ENCODE measurements around the gene ZNF579.

ZNF579 gene

DNA sequence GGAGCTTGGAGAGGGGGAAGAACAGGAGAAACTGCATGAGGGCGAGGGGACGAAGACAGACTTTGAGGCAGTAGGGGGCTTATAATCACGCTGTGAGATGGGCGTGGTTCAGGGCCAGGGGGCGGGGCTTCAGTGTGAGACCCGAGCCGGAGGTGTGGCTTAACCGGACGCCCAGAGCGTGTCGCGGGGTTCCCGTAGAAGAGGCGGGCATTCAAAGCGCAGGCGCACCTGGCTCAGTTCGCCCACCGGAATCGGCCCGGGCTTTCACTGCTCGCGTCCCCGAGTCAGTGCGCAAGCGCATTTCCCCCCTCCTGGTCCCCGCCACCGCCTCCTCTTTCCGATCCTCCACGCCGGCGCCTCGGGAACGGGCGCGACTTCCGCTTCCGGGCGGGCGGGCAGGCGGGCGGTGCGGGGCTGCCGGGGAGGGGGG lies 24.6 kb upstream of the ZNF579 start:
- peak overlapping the region; percentile 94 to 95 for H3K4me3 Mint-ChIP-seq
- peak; percentile 79 to 84 for ATAC-seq (replicated peaks)
- H3K4me1 Mint-ChIP-seq, result peaks cover 50 to 68% of the 10 kb centered on the region in 2 donors
- no peaks in the 10 kb centered on the region for H3K27me3 Mint-ChIP-seq
- peak overlapping the region; percentile 99 for H3K27ac Mint-ChIP-seq
- peak; percentile 99 for DNase-seq
- peaks cover 20 to 37% of the 10 kb centered on the region in 2 donors for H3K36me3 Mint-ChIP-seq
- H3K9me3 Mint-ChIP-seq, result peaks cover 0 to 2% of the 10 kb centered on the region in 2 donors

DNA sequence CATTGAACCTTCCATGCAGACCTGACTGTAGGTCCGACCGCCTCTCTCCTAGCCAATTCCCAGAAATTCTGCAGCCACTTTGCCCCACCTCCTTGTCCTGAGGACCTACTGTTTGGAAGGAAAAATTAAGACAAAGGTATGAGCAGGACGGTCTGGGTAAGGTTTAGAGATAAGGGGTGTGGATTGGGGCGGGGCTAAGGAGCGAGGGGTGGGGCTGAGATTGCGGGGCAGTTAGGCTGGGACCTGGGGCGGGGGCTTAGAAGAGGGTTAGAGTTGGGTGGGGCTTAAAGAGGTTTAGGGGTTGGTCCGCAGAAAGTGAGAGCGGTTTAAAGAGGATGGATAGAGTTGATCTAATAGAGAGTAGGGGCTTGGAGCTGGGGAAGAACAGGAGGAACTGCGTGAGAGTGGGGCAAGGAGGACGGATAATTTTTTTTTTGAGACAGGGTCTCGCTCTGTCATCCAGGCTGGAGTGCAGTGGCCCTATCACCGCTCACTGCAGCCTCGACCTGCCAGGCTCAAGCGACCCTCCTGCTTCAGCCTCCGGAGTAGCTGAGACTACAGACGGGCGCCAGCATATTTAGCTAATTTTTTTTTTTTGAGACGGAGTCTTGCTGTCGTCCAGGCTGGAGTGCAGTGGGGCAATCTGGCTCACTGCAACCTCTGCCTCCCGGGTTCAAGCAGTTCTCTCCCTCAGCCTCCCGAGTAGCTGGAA lies 23.1 kb upstream of the ZNF579 start:
- ATAC-seq (replicated peaks), result no peak
- H3K36me3 Mint-ChIP-seq, result peaks cover 12 to 29% of the 10 kb centered on the region in 2 donors
- H3K9me3 Mint-ChIP-seq, result peaks cover 3% of the 10 kb centered on the region in 2 donors
- H3K4me3 Mint-ChIP-seq, result peak overlapping the region; percentile 94 to 95
- no peak for DNase-seq
- H3K27ac Mint-ChIP-seq, result peak overlapping the region; percentile 99
- no peaks in the 10 kb centered on the region for H3K27me3 Mint-ChIP-seq
- H3K4me1 Mint-ChIP-seq, result peaks cover 44 to 61% of the 10 kb centered on the region in 2 donors

DNA sequence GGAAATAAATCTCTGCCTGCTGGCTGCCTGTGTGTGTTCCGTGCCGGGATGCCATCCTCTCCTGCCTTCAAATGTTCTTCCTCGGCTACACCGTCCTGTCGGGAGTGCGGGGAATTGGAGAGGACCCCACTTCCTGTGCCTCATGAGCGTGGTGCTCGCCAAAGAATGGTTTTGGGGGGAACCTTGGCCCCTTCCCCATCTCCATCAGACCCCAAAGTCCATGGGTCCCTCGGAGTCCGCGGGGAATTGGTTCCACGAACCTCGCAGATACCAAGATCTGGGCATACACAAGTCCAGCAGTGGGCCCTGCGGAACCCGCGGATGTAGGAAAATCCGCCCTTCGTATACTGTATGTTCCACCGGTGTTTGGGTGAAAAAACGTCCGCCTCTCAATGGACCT lies 22.5 kb upstream of the ZNF579 start:
- Mint-ChIP-seq H3K27me3 (no peaks in the 10 kb centered on the region), H3K4me3 (peak overlapping the region in 1 of 2 donors; percentile 62), H3K9me3 (peaks cover 5% of the 10 kb centered on the region in 2 donors), H3K4me1 (peaks cover 44 to 61% of the 10 kb centered on the region in 2 donors), H3K27ac (peak overlapping the region; percentile 70), H3K36me3 (peaks cover 16 to 33% of the 10 kb centered on the region in 2 donors)
- no peak for DNase-seq
- ATAC-seq (replicated peaks), result no peak

DNA sequence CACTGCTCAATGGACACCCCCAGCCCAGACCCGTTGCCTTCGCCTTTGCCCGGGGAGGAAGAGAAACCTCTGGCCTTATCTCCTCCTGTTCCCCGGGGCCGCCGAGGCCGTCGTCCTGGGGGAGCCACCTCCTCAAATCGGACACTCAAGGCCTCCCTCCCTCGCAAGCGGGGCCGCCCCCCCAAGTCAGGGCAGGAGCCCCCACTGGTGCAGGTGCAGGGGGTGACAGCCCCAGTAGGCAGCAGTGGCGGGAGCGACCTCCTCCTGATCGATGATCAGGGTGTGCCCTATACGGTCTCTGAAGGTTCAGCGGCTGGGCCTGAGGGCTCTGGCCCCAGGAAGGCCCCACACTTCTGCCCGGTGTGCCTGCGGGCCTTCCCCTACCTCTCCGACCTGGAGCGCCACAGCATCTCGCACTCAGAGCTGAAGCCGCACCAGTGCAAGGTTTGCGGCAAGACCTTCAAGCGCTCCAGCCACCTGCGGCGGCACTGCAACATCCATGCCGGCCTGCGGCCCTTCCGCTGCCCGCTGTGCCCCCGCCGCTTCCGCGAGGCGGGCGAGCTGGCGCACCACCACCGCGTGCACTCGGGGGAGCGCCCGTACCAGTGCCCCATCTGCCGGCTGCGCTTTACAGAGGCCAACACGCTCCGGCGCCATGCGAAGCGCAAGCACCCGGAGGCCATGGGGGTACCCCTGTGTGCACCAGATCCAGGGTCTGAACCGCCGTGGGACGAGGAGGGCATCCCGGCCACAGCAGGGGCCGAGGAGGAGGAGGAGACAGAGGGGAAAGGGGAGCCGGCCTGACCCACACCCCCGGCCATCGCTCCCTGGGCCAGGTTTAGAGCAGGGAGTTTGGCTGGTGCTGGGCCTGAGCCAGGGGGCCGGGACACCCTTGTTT lies 21.7 kb upstream of the ZNF579 start:
- H3K9me3 Mint-ChIP-seq, result peaks cover 5% of the 10 kb centered on the region in 2 donors
- no peak for ATAC-seq (replicated peaks)
- H3K4me3 Mint-ChIP-seq, result no peak overlapping the region
- no peak for DNase-seq
- peak overlapping the region; percentile 17 for H3K27ac Mint-ChIP-seq
- peaks cover 17 to 31% of the 10 kb centered on the region in 2 donors for H3K36me3 Mint-ChIP-seq
- H3K27me3 Mint-ChIP-seq, result no peaks in the 10 kb centered on the region
- H3K4me1 Mint-ChIP-seq, result peaks cover 43 to 60% of the 10 kb centered on the region in 2 donors

DNA sequence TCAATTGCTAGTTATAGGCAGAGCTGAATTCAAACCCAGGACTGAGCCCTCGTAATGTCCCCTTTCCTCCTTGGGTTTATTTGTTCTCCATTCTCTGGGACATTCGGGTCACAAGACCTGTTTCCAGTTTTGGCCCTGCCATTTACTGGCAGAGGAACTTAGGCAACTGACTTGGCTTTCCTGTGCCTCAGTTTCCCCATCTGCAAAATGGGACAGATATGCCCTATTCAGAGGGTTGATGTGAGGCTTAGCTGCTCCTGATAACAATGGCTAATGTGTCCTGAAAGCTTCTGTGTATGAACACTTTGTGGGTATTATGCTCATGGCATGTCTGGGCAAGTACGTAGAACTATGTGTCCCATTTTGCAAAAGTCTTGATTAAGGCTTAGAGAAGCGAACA lies 20.4 kb upstream of the ZNF579 start:
- ATAC-seq (replicated peaks), result no peak
- H3K4me1 Mint-ChIP-seq, result peaks cover 32 to 55% of the 10 kb centered on the region in 2 donors
- H3K36me3 Mint-ChIP-seq, result peaks cover 25 to 33% of the 10 kb centered on the region in 2 donors
- no peaks in the 10 kb centered on the region for H3K27me3 Mint-ChIP-seq
- peaks cover 5% of the 10 kb centered on the region in 2 donors for H3K9me3 Mint-ChIP-seq
- DNase-seq, result no peak
- peak overlapping the region; percentile 71 for H3K27ac Mint-ChIP-seq
- H3K4me3 Mint-ChIP-seq, result peak overlapping the region; percentile 84 to 90

DNA sequence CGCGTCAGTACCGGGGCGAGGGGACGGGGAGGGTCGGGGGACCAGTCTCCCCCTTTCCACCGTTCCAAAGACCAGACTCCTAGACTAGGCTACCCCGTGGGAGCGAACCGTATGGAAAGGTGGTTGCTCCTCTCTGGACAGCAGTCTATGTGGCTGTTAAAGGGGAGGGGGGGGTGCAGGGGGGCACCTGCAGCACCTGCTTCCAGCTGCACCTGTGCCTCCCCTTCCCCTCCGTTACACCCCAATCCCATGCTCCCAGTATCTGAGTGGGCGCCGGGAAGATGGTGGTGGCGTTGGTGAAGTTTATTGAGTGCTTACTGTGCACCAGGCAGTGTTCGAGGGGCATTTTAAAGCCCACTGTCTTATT lies 20.0 kb upstream of the ZNF579 start:
- no peaks in the 10 kb centered on the region for H3K27me3 Mint-ChIP-seq
- peak overlapping the region; percentile 71 for H3K27ac Mint-ChIP-seq
- no peak for ATAC-seq (replicated peaks)
- H3K36me3 Mint-ChIP-seq, result peaks cover 27 to 33% of the 10 kb centered on the region in 2 donors
- no peak for DNase-seq
- H3K4me3 Mint-ChIP-seq, result peak overlapping the region; percentile 84 to 90
- H3K4me1 Mint-ChIP-seq, result peaks cover 30 to 55% of the 10 kb centered on the region in 2 donors
- H3K9me3 Mint-ChIP-seq, result peaks cover 5 to 7% of the 10 kb centered on the region in 2 donors

DNA sequence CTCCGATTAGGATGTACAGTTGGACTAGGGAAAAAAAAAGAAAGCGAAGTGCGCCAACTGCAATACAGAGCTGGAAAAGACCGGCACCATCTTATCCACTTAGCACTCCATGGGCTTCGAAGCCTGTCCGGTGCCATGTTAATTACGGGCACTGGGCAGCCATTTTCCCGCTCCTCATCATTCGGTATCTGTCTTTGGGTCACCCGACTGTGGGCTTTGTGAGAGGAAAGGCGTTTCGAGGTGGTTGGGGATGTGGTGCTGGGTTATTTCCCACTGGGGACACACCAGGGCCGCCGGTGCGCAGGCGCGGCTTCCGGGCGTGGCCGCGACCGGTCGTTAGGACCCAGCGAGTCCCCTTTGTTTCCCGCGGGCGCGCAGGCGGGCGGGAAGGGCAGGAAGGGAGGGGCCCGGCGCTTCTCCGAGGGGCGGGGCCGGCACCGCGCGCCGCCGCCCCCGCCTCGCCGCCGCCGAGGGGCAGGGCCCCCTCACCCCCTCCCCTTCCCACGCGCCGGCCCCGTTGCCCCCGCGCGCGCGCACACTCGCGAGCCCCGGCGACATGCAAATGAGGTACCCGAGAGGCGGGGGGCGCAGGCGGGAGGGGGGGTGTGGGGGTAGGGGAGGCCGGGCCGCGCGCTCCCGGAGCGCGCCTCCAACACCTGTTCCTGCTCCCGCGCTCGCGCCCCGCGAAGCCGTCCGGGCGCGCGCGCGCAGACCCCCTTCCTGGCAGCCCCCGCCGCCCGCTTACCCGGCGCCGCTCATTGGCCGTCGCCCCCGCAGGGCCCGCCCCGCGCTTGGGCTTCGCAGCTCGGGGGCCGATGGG lies 19.4 kb upstream of the ZNF579 start, which contains the start of gene ZNF524:
ZNF524 (plus strand) TSS at position 447 of the 820 bp plus-strand sequence. CDS start 1,825 bp downstream, outside the sequence.
- Mint-ChIP-seq H3K9me3 (peaks cover 8 to 13% of the 10 kb centered on the region in 2 donors), H3K36me3 (peaks cover 33 to 39% of the 10 kb centered on the region in 2 donors), H3K4me3 (peak within 1 kb of the TSS; percentile 90 to 98), H3K27me3 (no peaks in the 10 kb centered on the region), H3K27ac (peak within 1 kb of the TSS; percentile 100), H3K4me1 (peaks cover 29 to 61% of the 10 kb centered on the region in 2 donors)
- DNase-seq (peak; percentile 82), ATAC-seq (replicated peaks) (peak; percentile 60 to 62)

DNA sequence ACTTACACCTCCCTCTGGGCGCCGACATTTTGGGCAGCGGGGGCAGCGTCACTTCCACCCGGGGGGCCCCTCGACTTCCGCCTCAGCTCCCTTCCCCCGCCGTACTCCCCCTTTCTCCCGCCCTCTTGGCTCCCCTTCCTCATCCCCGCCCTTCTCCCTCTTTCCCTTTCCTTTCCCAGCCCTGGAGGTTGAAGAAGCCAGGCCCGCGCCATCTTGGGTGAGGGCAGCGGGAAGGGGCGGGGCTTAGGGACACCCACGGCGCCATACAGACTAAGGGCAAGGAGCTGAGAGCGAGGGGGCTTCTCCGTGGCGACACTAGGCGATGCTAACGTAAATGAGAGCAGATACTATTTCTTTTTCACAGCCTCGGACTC lies 18.8 kb upstream of the ZNF579 start, which contains the start of gene FIZ1:
FIZ1 (minus strand) TSS at position 50 of the 374 bp plus-strand sequence. CDS start 1,652 bp downstream, outside the sequence.
- peak; percentile 78 to 80 for ATAC-seq (replicated peaks)

DNA sequence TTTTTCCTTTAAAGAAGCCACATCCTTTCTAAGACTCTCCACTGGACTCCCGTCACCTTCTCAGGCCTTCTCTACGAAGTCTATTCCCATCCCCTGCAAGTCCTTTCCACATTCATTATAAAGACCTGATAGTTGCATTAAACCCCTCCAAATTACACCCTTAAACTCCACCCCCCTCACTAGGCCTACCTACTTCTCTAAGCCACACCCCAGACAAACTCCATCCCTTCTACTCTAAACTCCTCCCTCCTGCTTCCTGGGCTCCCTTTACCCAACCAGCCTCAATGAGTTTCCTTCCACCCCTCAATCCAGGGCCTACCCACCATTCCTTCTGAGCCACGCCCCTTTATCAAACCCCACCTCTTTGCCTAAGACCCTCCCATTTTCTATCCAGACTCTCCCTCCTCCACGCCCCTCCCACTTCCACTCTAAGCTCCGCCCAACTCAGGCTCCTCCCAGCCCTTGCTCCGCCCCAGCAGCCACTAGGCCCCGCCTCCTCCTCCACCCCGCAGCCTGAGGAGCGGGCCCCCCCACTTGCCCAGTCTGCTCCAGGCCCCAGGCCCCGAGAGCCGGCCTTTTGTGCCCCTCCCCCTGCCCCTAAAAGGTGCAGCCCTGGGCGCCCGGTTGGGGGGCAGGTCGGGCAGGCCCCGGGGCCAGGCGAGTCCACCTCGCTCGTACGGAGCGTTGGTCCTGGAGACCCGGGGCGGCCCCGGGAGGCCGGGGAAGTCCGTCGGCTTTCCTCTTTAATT lies 18.2 kb upstream of the ZNF579 start:
- ATAC-seq (replicated peaks) (peak; percentile 70 to 78), DNase-seq (peak; percentile 94)
- Mint-ChIP-seq H3K36me3 (peaks cover 39 to 45% of the 10 kb centered on the region in 2 donors), H3K4me3 (peak overlapping the region; percentile 90 to 98), H3K9me3 (peaks cover 12 to 15% of the 10 kb centered on the region in 2 donors), H3K27me3 (no peaks in the 10 kb centered on the region), H3K27ac (peak overlapping the region; percentile 100), H3K4me1 (peaks cover 22 to 56% of the 10 kb centered on the region in 2 donors)

More for the DNA sequence above, 18.8 kb upstream of the ZNF579 start, which contains the start of gene FIZ1:
- peak within 1 kb of the TSS; percentile 100 for H3K27ac Mint-ChIP-seq
- peaks cover 23 to 58% of the 10 kb centered on the region in 2 donors for H3K4me1 Mint-ChIP-seq
- peaks cover 12 to 15% of the 10 kb centered on the region in 2 donors for H3K9me3 Mint-ChIP-seq
- no peaks in the 10 kb centered on the region for H3K27me3 Mint-ChIP-seq
- H3K4me3 Mint-ChIP-seq, result peak within 1 kb of the TSS; percentile 90 to 98
- DNase-seq, result peak; percentile 96
- peaks cover 38 to 44% of the 10 kb centered on the region in 2 donors for H3K36me3 Mint-ChIP-seq

DNA sequence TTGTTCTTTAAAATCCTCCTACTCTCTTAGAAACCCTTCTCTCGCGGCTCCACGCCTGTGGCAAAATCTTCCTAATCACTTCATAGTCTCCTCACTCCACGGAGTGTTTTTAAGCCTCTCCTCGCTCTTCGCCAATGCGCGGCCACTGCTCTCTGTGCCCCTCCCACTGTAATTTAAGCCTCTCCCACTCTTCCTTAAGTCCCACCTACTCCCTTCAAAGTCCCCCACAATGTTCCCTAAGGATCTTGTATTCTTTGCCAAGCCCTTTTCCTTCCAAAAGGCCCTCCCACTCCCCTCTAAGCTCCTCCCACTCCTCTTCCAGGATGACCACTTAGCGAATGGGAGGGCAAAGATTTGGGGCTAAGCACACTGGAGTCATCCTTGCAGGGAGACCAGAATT lies 17.4 kb upstream of the ZNF579 start:
- peaks cover 40 to 45% of the 10 kb centered on the region in 2 donors for H3K36me3 Mint-ChIP-seq
- DNase-seq (no peak), ATAC-seq (replicated peaks) (no peak)
- H3K27me3 Mint-ChIP-seq, result no peaks in the 10 kb centered on the region
- H3K4me3 Mint-ChIP-seq, result peak overlapping the region in 1 of 2 donors; percentile 21
- H3K9me3 Mint-ChIP-seq, result peaks cover 12 to 14% of the 10 kb centered on the region in 2 donors
- peak overlapping the region; percentile 20 for H3K27ac Mint-ChIP-seq
- peaks cover 17 to 50% of the 10 kb centered on the region in 2 donors for H3K4me1 Mint-ChIP-seq

DNA sequence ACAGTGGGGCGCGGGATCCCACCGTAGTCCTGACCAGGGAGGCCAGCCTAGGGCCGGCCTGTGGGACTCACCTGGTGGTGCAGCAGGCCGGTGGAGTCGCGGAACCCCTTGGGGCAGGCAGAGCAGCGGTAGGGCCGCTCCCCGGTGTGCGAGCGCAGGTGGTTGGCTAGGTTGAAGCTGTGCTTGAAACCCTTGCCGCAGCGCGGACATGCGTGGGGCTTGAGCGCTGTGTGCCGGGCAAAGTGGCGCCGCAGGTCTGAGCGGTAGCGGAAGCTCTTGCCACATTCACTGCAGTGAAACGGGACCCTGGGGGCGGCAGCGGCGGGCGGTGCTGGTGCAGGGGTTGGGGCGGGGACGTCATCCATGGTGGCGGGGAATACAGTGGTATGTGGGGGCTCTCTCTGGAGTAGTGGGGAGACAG lies 16.9 kb upstream of the ZNF579 start:
- Mint-ChIP-seq H3K4me3 (no peak overlapping the region), H3K27ac (peak overlapping the region; percentile 20), H3K9me3 (peaks cover 12 to 14% of the 10 kb centered on the region in 2 donors), H3K27me3 (no peaks in the 10 kb centered on the region), H3K4me1 (peaks cover 17 to 50% of the 10 kb centered on the region in 2 donors), H3K36me3 (peaks cover 40 to 45% of the 10 kb centered on the region in 2 donors)
- ATAC-seq (replicated peaks) (no peak), DNase-seq (no peak)

DNA sequence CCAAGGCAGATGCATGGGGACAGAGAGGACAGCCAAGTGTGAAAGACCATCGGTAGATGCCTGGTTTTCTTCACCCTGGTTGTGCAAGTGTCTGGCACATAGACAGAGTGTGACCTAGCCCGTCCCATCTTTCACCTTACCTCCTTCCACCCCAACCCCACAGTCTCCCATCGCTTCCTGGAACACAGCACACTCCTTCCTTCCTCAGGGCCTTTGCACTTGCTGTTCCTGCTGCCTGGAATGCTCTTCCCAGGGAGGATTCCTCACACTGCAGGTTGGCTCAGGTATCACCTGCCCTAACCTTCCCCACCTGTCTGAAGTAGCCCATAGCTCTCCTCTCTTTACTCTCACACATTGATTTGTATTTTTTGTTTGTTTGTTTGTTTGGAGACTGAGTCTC lies 15.7 kb upstream of the ZNF579 start:
- Mint-ChIP-seq H3K9me3 (peaks cover 12 to 14% of the 10 kb centered on the region in 2 donors), H3K36me3 (peaks cover 47 to 51% of the 10 kb centered on the region in 2 donors), H3K27me3 (no peaks in the 10 kb centered on the region), H3K4me1 (peaks cover 14 to 46% of the 10 kb centered on the region in 2 donors), H3K27ac (no peak overlapping the region), H3K4me3 (no peak overlapping the region)
- no peak for ATAC-seq (replicated peaks)
- no peak for DNase-seq
